ENCODE results near the gene KCNMB2.

KCNMB2 gene

DNA sequence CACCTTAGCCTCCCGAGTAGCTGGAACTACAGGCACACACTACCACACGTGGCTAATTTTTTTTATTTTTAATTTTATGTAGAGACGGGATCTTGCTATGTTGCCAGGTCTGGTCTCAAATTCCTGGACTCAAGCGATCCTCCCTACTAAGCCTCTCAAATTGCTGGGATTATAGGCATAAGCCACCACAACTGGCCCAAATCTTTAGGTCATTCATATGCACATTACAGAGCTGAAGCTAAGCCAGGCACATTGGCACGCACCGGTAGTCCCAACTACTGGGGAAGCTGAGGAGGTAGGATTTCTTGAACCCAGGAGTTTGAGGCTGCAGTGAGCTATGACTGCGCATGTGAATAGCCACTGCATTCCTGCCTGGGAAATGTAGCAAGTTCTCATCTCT is 269.5 kb downstream of the KCNMB2 start:
- TF ChIP-seq, protein P1, sequence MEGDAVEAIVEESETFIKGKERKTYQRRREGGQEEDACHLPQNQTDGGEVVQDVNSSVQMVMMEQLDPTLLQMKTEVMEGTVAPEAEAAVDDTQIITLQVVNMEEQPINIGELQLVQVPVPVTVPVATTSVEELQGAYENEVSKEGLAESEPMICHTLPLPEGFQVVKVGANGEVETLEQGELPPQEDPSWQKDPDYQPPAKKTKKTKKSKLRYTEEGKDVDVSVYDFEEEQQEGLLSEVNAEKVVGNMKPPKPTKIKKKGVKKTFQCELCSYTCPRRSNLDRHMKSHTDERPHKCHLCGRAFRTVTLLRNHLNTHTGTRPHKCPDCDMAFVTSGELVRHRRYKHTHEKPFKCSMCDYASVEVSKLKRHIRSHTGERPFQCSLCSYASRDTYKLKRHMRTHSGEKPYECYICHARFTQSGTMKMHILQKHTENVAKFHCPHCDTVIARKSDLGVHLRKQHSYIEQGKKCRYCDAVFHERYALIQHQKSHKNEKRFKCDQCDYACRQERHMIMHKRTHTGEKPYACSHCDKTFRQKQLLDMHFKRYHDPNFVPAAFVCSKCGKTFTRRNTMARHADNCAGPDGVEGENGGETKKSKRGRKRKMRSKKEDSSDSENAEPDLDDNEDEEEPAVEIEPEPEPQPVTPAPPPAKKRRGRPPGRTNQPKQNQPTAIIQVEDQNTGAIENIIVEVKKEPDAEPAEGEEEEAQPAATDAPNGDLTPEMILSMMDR (IDR thresholded peaks at IDR 0.05; ENCODE audit: insufficient read depth, low read depth, low read length, missing control alignments) = no peak
- no peak overlapping the region for H3K4me3 ChIP-seq (ENCODE audit: low read length)
- DNase-seq (ENCODE audit: low read depth) = no peak

- H3K4me3 ChIP-seq (ENCODE audit: low read length) = no peak overlapping the region
- DNase-seq (ENCODE audit: low read depth) = no peak
- TF ChIP-seq, protein P1 (IDR thresholded peaks at IDR 0.05; ENCODE audit: insufficient read depth, low read depth, low read length, missing control alignments) = no peak
Measured at GRCh38 chr3:178806651-178807050, 270.4 kb downstream of the KCNMB2 start.

DNA sequence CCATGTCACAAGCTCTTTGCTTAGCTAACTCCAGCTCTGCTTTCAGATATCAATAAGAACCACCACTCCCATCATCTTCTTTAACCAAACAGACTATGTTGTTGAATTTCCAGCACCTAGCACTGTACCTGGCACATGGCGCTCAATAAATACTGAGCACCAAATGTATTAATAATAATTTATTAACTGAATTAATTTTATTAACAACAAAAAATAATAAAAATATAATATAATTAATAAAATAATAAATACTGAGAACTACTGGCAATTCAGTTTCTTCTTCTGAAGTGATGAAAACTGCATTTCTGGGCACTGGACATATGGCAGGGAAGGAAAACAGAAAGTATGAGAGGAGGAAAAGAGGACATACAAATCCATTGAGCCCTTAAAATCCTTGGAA is 271.5 kb downstream of the KCNMB2 start:
- TF ChIP-seq, protein P1 (IDR thresholded peaks at IDR 0.05; ENCODE audit: insufficient read depth, low read depth, low read length, missing control alignments) = no peak
- H3K4me3 ChIP-seq (ENCODE audit: low read length) = no peak overlapping the region
- no peak for DNase-seq (ENCODE audit: low read depth)

- TF ChIP-seq, protein P1 (IDR thresholded peaks at IDR 0.05; ENCODE audit: insufficient read depth, low read depth, low read length, missing control alignments) = no peak
- DNase-seq (ENCODE audit: low read depth) = no peak
- no peak overlapping the region for H3K4me3 ChIP-seq (ENCODE audit: low read length)
Measured at GRCh38 chr3:178808748-178809147, 272.5 kb downstream of the KCNMB2 start.

DNA sequence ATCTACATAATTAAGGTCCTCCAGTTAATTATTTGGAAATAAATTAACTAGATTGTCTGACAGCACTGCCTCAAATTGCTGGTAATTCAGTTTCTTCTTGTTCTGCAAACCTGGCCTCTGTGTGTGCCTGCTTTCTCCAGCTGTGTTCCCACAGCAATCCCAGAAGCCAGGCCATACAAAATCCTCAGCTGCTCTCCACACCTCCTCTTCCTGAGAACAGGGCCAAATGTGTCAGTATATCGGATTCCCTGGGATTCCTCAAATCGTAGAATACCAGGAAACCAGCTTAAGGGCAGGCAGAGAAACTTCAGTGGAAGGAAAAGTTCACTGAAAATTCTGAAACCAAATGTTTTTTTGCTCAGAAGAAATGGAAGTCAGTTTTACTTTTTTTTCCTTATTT is 273.9 kb downstream of the KCNMB2 start:
- TF ChIP-seq, protein P1 (IDR thresholded peaks at IDR 0.05; ENCODE audit: insufficient read depth, low read depth, low read length, missing control alignments) = no peak

GRCh38 chr3:178822722-178823121 is 286.5 kb downstream of the KCNMB2 start:
- DNase-seq (ENCODE audit: low read depth) = no peak
- no peak overlapping the region for H3K4me3 ChIP-seq (ENCODE audit: low read length)
- TF ChIP-seq, protein P1 (IDR thresholded peaks at IDR 0.05; ENCODE audit: insufficient read depth, low read depth, low read length, missing control alignments) = no peak

More for the DNA sequence above, 273.9 kb downstream of the KCNMB2 start:
- H3K4me3 ChIP-seq (ENCODE audit: low read length) = no peak overlapping the region
- no peak for DNase-seq (ENCODE audit: low read depth)

DNA sequence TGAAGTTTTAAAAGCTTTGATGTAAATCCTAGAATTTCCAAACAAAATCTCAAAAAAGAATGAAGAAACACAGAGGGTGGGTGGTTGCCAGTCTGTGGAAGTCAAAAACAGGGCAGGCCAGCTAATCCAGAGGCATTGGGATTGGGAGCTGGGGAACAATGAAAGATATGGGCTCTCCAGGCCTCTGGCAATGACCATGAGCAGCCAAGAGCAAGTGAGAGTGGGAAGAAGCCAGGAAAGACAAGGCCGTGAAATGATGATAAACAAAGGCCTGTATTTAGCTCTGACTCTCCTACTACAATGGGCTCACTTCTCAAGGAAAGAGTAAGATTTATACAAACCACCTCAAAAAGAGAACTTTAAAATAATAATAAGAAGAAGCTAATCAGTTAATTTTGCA is 286.9 kb downstream of the KCNMB2 start:
- no peak for DNase-seq (ENCODE audit: low read depth)
- TF ChIP-seq, protein P1 (IDR thresholded peaks at IDR 0.05; ENCODE audit: insufficient read depth, low read depth, low read length, missing control alignments) = no peak
- H3K4me3 ChIP-seq (ENCODE audit: low read length) = no peak overlapping the region

Data from epithelial cell of esophagus (primary cell).